GM23338 (cell line): ENCODE data around the gene DLL1. TPM values are rescaled to one million over a fixed set of nuclear protein-coding genes. Genes with fewer than 3 reads are reported as not detected.

Experiments used
- ATAC-seq: fragments of 200-7000 bp; cut with Tn5 transposase; 3 replicates; pipeline ENCODE4 v1.9.1; 2020
- DNase-seq: peaks from one replicate; pipeline ENCODE4 v3.0.0-alpha.2; 2015; ENCODE audit warnings: low spot score
- H2AFZ ChIP-seq: fragments of 200-600 bp; sonication (generic); 2 replicates; pipeline ENCODE4 v1.8.0; 2016; ENCODE audit warnings: antibody characterized with exemption, mild to moderate bottlenecking, moderate library complexity
- H3F3A ChIP-seq: fragments of 200-600 bp; sonication (generic); replicated peaks from 2 replicates; pipeline ENCODE4 v1.8.0; 2017; ENCODE audit warnings: antibody characterized with exemption, mixed run types, low read depth
- H3K27ac ChIP-seq: fragments of 200-600 bp; sonication (generic); 2 replicates; pipeline ENCODE4 v1.6.1; 2016; ENCODE audit warnings: low read depth
- H3K27me3 ChIP-seq: fragments of 200-600 bp; sonication (generic); 2 replicates; pipeline ENCODE4 v1.8.0; 2016; ENCODE audit warnings: mild to moderate bottlenecking, mixed run types, moderate library complexity; ENCODE audit not compliant: insufficient read depth
- H3K36me3 ChIP-seq: fragments of 200-600 bp; sonication (generic); 2 replicates; pipeline ENCODE4 v1.8.0; 2016; ENCODE audit warnings: mild to moderate bottlenecking; ENCODE audit not compliant: insufficient read depth
- H3K4me1 ChIP-seq: fragments of 200-600 bp; sonication (generic); 2 replicates; pipeline ENCODE4 v1.8.0; 2016; ENCODE audit warnings: mild to moderate bottlenecking, moderate library complexity; ENCODE audit not compliant: insufficient read depth
- H3K4me2 ChIP-seq: fragments of 200-600 bp; sonication (generic); 2 replicates; pipeline ENCODE4 v1.7.1; 2017; ENCODE audit warnings: mixed run types
- H3K4me3 ChIP-seq: fragments of 200-600 bp; sonication (generic); 2 replicates; pipeline ENCODE4 v1.6.1; 2016; ENCODE audit warnings: mixed run types
- H3K79me2 ChIP-seq: fragments of 200-600 bp; sonication (generic); replicated peaks from 2 replicates; pipeline ENCODE4 v1.8.0; 2017; ENCODE audit warnings: mild to moderate bottlenecking; ENCODE audit not compliant: insufficient read depth
- H3K9me2 ChIP-seq: fragments of 200-600 bp; sonication (generic); 2 replicates; pipeline ENCODE4 v1.8.0; 2017; ENCODE audit not compliant: insufficient read depth
- H4K20me1 ChIP-seq: fragments of 200-600 bp; sonication (generic); replicated peaks from 2 replicates; pipeline ENCODE4 v1.8.0; 2017; ENCODE audit warnings: mild to moderate bottlenecking; ENCODE audit not compliant: insufficient read depth
- H3K27ac Mint-ChIP-seq: 2 replicates; pipeline ENCODE4 v1.8.0; 2020; ENCODE audit warnings: inconsistent platforms, mild to moderate bottlenecking, moderate library complexity, mixed read lengths
- H3K27me3 Mint-ChIP-seq: 3 replicates; pipeline ENCODE4 v1.8.0; 2022; ENCODE audit warnings: low read depth, mild to moderate bottlenecking, moderate library complexity, mixed read lengths, inconsistent platforms; ENCODE audit not compliant: insufficient read depth, poor library complexity
- H3K36me3 Mint-ChIP-seq: 3 replicates; pipeline ENCODE4 v1.8.0; 2021; ENCODE audit warnings: low read depth, mild to moderate bottlenecking, inconsistent platforms, moderate library complexity, mixed read lengths
- H3K4me1 Mint-ChIP-seq: 3 replicates; pipeline ENCODE4 v1.8.0; 2020; ENCODE audit warnings: mild to moderate bottlenecking, inconsistent platforms, mixed read lengths
- H3K4me3 Mint-ChIP-seq: 3 replicates; pipeline ENCODE4 v1.8.0; 2021; ENCODE audit warnings: moderate library complexity, mild to moderate bottlenecking, inconsistent platforms, mixed read lengths
- H3K9me3 Mint-ChIP-seq: 3 replicates; pipeline ENCODE4 v1.8.0; 2020; ENCODE audit warnings: moderate library complexity, mild to moderate bottlenecking, inconsistent platforms, mixed read lengths
- CREB1 ChIP-seq: fragments of 250-450 bp; sonication (Bioruptor Pico); IDR thresholded peaks from 2 replicates; pipeline ENCODE4 v1.5.0; 2020; ENCODE audit warnings: low read depth, mild to moderate bottlenecking, moderate library complexity
- EZH2 ChIP-seq: fragments of 200-600 bp; sonication (generic); IDR thresholded peaks from one replicate; pipeline ENCODE4 v1.8.0; 2017; ENCODE audit warnings: antibody characterized with exemption, mild to moderate bottlenecking, low read depth; ENCODE audit not compliant: unreplicated experiment
- EZH2phosphoT487 ChIP-seq: fragments of 200-600 bp; sonication (generic); IDR thresholded peaks from one replicate; pipeline ENCODE4 v1.8.1; 2018; ENCODE audit warnings: antibody characterized with exemption; ENCODE audit not compliant: unreplicated experiment
- JUNB ChIP-seq: IDR thresholded peaks from one replicate; pipeline ENCODE4 v1.6.1; 2016; ENCODE audit warnings: antibody characterized with exemption; ENCODE audit not compliant: unreplicated experiment
- NANOG ChIP-seq: IDR thresholded peaks from 2 replicates; pipeline ENCODE4 v1.6.1; 2016; ENCODE audit warnings: antibody characterized with exemption, borderline replicate concordance
- POLR2AphosphoS5 ChIP-seq: IDR thresholded peaks from 2 replicates; pipeline ENCODE4 v1.6.1; 2016; ENCODE audit warnings: antibody characterized with exemption, low read depth
- STAT1 ChIP-seq: IDR thresholded peaks from one replicate; pipeline ENCODE4 v1.6.1; 2016; ENCODE audit warnings: antibody characterized with exemption; ENCODE audit not compliant: unreplicated experiment
- ZNF114 ChIP-seq: fragments of 250-450 bp; sonication (Bioruptor Pico); IDR thresholded peaks from 2 replicates; pipeline ENCODE4 v1.5.0; 2020; ENCODE audit warnings: mild to moderate bottlenecking, moderate library complexity
- ZNF331 ChIP-seq: fragments of 250-450 bp; sonication (Bioruptor Pico); IDR thresholded peaks from 2 replicates; pipeline ENCODE4 v1.5.0; 2020; ENCODE audit warnings: low read depth, mild to moderate bottlenecking, moderate library complexity
- polyA plus RNA-seq: library from polyadenylated mRNA; unstranded; fragments of >200 nt; fragmentation: Nextera tagmentation; extraction: Ambion mirVana; gene quantifications from 2 replicates; pipeline ENCODE4 v1.2.1, GENCODE V29; 2016
- total RNA-seq: library from RNA; depleted of rRNA; stranded (reverse); fragments of >200 nt; shearing (Covaris generic); gene quantifications from 2 replicates; pipeline ENCODE4 v1.2.3, GENCODE V29; 2014
- TF ChIP-seq, protein P1 (sequence below): IDR thresholded peaks from 2 replicates; pipeline ENCODE4 v1.6.1; 2016; ENCODE audit warnings: antibody characterized with exemption
- TF ChIP-seq, protein P2 (sequence below): IDR thresholded peaks from one replicate; pipeline ENCODE4 v1.6.1; 2018; ENCODE audit warnings: antibody characterized with exemption; ENCODE audit not compliant: unreplicated experiment
- TF ChIP-seq, protein P3 (sequence below): fragments of 250-450 bp; sonication (Bioruptor Pico); IDR thresholded peaks from 2 replicates; pipeline ENCODE4 v1.5.0; 2020; ENCODE audit warnings: mild to moderate bottlenecking, moderate library complexity
- TF ChIP-seq, protein P4 (sequence below), 2 experiments: fragments of 200-600 bp in 1 of 2; sonication (generic) in 1 of 2; conservative IDR thresholded peaks; 2 replicates each; pipeline versions ENCODE4 v1.5.1 to v1.6.1; 2016 to 2017; ENCODE audit warnings: antibody characterized with exemption in 2 of 2, low read depth in 2 of 2, mild to moderate bottlenecking in 2 of 2, moderate library complexity in 1 of 2

Gene DLL1
- total and polyA plus RNA-seq, 2 experiments from 2014 or later: 2.2 to 4.6 TPM

DNA sequence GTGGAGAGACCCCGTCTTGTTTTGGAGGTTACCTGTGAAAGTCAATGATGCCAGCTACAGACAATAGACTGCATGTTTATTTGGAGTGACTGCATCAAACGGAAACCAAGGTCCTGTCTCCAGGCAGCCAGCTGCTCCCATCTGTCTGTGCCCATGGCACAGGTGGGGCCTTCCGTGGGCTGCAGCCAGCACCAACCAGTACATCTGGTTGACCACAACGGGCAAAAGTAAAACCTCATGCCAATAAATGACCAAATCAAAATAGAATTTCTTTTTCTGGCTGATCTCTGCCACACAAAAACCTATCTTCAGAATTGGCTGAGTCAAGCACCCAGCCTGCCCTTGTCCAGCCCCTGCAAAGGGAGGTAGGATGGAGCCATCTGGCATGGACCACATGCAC lies 33.5 kb downstream of the DLL1 start:
- H3K4me3 Mint-ChIP-seq: no peak overlapping the region
- no peaks in the 10 kb centered on the region for H3F3A ChIP-seq
- no peaks in the 10 kb centered on the region for H3K79me2 ChIP-seq
- no peaks in the 10 kb centered on the region for H3K36me3 Mint-ChIP-seq
- H3K27me3 Mint-ChIP-seq: peaks cover 2% of the 10 kb centered on the region
- DNase-seq (no peak), ATAC-seq (no peak)
- no peaks in the 10 kb centered on the region for H3K4me1 ChIP-seq
- H3K27ac ChIP-seq: no peak overlapping the region
- no peak overlapping the region for H2AFZ ChIP-seq
- TF ChIP-seq, protein P1, sequence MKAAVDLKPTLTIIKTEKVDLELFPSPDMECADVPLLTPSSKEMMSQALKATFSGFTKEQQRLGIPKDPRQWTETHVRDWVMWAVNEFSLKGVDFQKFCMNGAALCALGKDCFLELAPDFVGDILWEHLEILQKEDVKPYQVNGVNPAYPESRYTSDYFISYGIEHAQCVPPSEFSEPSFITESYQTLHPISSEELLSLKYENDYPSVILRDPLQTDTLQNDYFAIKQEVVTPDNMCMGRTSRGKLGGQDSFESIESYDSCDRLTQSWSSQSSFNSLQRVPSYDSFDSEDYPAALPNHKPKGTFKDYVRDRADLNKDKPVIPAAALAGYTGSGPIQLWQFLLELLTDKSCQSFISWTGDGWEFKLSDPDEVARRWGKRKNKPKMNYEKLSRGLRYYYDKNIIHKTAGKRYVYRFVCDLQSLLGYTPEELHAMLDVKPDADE: no peak
- TF ChIP-seq JUNB (no peak), NANOG (no peak), ZNF331 (no peak), ZNF114 (no peak), POLR2AphosphoS5 (no peak), CREB1 (CRISPR knock-in tag) (no peak), STAT1 (no peak), EZH2phosphoT487 (no peak), EZH2 (no peak)
- TF ChIP-seq, protein P2, sequence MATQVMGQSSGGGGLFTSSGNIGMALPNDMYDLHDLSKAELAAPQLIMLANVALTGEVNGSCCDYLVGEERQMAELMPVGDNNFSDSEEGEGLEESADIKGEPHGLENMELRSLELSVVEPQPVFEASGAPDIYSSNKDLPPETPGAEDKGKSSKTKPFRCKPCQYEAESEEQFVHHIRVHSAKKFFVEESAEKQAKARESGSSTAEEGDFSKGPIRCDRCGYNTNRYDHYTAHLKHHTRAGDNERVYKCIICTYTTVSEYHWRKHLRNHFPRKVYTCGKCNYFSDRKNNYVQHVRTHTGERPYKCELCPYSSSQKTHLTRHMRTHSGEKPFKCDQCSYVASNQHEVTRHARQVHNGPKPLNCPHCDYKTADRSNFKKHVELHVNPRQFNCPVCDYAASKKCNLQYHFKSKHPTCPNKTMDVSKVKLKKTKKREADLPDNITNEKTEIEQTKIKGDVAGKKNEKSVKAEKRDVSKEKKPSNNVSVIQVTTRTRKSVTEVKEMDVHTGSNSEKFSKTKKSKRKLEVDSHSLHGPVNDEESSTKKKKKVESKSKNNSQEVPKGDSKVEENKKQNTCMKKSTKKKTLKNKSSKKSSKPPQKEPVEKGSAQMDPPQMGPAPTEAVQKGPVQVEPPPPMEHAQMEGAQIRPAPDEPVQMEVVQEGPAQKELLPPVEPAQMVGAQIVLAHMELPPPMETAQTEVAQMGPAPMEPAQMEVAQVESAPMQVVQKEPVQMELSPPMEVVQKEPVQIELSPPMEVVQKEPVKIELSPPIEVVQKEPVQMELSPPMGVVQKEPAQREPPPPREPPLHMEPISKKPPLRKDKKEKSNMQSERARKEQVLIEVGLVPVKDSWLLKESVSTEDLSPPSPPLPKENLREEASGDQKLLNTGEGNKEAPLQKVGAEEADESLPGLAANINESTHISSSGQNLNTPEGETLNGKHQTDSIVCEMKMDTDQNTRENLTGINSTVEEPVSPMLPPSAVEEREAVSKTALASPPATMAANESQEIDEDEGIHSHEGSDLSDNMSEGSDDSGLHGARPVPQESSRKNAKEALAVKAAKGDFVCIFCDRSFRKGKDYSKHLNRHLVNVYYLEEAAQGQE: no peak
- TF ChIP-seq, protein P3, sequence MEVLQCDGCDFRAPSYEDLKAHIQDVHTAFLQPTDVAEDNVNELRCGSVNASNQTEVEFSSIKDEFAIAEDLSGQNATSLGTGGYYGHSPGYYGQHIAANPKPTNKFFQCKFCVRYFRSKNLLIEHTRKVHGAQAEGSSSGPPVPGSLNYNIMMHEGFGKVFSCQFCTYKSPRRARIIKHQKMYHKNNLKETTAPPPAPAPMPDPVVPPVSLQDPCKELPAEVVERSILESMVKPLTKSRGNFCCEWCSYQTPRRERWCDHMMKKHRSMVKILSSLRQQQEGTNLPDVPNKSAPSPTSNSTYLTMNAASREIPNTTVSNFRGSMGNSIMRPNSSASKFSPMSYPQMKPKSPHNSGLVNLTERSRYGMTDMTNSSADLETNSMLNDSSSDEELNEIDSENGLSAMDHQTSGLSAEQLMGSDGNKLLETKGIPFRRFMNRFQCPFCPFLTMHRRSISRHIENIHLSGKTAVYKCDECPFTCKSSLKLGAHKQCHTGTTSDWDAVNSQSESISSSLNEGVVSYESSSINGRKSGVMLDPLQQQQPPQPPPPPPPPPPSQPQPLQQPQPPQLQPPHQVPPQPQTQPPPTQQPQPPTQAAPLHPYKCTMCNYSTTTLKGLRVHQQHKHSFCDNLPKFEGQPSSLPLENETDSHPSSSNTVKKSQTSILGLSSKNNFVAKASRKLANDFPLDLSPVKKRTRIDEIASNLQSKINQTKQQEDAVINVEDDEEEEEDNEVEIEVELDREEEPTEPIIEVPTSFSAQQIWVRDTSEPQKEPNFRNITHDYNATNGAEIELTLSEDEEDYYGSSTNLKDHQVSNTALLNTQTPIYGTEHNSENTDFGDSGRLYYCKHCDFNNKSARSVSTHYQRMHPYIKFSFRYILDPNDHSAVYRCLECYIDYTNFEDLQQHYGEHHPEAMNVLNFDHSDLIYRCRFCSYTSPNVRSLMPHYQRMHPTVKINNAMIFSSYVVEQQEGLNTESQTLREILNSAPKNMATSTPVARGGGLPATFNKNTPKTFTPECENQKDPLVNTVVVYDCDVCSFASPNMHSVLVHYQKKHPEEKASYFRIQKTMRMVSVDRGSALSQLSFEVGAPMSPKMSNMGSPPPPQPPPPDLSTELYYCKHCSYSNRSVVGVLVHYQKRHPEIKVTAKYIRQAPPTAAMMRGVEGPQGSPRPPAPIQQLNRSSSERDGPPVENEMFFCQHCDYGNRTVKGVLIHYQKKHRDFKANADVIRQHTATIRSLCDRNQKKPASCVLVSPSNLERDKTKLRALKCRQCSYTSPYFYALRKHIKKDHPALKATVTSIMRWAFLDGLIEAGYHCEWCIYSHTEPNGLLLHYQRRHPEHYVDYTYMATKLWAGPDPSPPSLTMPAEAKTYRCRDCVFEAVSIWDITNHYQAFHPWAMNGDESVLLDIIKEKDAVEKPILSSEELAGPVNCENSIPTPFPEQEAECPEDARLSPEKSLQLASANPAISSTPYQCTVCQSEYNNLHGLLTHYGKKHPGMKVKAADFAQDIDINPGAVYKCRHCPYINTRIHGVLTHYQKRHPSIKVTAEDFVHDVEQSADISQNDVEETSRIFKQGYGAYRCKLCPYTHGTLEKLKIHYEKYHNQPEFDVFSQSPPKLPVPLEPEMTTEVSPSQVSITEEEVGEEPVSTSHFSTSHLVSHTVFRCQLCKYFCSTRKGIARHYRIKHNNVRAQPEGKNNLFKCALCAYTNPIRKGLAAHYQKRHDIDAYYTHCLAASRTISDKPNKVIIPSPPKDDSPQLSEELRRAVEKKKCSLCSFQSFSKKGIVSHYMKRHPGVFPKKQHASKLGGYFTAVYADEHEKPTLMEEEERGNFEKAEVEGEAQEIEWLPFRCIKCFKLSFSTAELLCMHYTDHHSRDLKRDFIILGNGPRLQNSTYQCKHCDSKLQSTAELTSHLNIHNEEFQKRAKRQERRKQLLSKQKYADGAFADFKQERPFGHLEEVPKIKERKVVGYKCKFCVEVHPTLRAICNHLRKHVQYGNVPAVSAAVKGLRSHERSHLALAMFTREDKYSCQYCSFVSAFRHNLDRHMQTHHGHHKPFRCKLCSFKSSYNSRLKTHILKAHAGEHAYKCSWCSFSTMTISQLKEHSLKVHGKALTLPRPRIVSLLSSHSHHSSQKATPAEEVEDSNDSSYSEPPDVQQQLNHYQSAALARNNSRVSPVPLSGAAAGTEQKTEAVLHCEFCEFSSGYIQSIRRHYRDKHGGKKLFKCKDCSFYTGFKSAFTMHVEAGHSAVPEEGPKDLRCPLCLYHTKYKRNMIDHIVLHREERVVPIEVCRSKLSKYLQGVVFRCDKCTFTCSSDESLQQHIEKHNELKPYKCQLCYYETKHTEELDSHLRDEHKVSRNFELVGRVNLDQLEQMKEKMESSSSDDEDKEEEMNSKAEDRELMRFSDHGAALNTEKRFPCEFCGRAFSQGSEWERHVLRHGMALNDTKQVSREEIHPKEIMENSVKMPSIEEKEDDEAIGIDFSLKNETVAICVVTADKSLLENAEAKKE (CRISPR knock-in tag): no peak
- TF ChIP-seq, protein P4, sequence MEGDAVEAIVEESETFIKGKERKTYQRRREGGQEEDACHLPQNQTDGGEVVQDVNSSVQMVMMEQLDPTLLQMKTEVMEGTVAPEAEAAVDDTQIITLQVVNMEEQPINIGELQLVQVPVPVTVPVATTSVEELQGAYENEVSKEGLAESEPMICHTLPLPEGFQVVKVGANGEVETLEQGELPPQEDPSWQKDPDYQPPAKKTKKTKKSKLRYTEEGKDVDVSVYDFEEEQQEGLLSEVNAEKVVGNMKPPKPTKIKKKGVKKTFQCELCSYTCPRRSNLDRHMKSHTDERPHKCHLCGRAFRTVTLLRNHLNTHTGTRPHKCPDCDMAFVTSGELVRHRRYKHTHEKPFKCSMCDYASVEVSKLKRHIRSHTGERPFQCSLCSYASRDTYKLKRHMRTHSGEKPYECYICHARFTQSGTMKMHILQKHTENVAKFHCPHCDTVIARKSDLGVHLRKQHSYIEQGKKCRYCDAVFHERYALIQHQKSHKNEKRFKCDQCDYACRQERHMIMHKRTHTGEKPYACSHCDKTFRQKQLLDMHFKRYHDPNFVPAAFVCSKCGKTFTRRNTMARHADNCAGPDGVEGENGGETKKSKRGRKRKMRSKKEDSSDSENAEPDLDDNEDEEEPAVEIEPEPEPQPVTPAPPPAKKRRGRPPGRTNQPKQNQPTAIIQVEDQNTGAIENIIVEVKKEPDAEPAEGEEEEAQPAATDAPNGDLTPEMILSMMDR (conservative IDR thresholded peaks at IDR 0.05; ENCODE audit: low read depth in 2 of 2): no peak
- no peaks in the 10 kb centered on the region for H3K9me3 Mint-ChIP-seq
- H3K27ac Mint-ChIP-seq: no peak overlapping the region
- H4K20me1 ChIP-seq: no peaks in the 10 kb centered on the region
- no peaks in the 10 kb centered on the region for H3K36me3 ChIP-seq
- no peak overlapping the region for H3K4me3 ChIP-seq
- H3K4me1 Mint-ChIP-seq: no peaks in the 10 kb centered on the region
- H3K4me2 ChIP-seq: no peak overlapping the region
- H3K27me3 ChIP-seq: no peaks in the 10 kb centered on the region
- H3K9me2 ChIP-seq: no peaks in the 10 kb centered on the region
